Panc1 (cell line): Measurements from ENCODE around the gene FBXW11. TPM values are rescaled to one million over a fixed set of nuclear protein-coding genes. Genes with fewer than 3 reads are reported as not detected.

Experiments
- ATAC-seq: fragments of 200-7000 bp; cut with Tn5 transposase; 2 replicates; pipeline ENCODE4 v1.9.1; 2020; ENCODE audit warnings: mild to moderate bottlenecking, moderate library complexity
- BruUV-seq: library from RNA; stranded (reverse); fragments of 400-500 nt; replicated peaks from 2 replicates; lab custom pipeline; 2021; lab: Mats Ljungman, UMichigan
- CTCF ChIA-PET: fragments of 300-600 bp; sonication (Branson Sonifier 250); formaldehyde crosslinking; loops from one replicate; lab custom pipeline; 2022; ENCODE audit warnings: antibody characterized with exemption; lab: Charles Lee
- POLR2A ChIA-PET: fragments of 300-600 bp; sonication (Branson Sonifier 250); formaldehyde crosslinking; loops from one replicate; lab custom pipeline; 2022; ENCODE audit warnings: antibody characterized with exemption; lab: Charles Lee
- DNase-seq: peaks from one replicate; pipeline ENCODE4 v3.0.0-alpha.2; 2010; ENCODE audit warnings: low read depth, low spot score
- H3K27ac ChIP-seq: 2 replicates; pipeline ENCODE4 v1.5.1; 2011; ENCODE audit warnings: mild to moderate bottlenecking, low read length, inconsistent platforms
- H3K27me3 ChIP-seq: fragments of 200-500 bp; sonication (Bioruptor generic); 2 replicates; pipeline ENCODE4 v1.6.0; 2014; ENCODE audit warnings: low read length, inconsistent platforms; ENCODE audit not compliant: control insufficient read depth, insufficient read depth
- H3K36me3 ChIP-seq: fragments of 200-500 bp; sonication (Bioruptor generic); 2 replicates; pipeline ENCODE4 v1.5.1; 2014; ENCODE audit warnings: inconsistent platforms, mild to moderate bottlenecking, low read length, moderate library complexity; ENCODE audit not compliant: control insufficient read depth, insufficient read depth
- H3K4me1 ChIP-seq: 2 replicates; pipeline ENCODE4 v1.5.1; 2011; ENCODE audit warnings: inconsistent platforms, mild to moderate bottlenecking, low read length, moderate library complexity; ENCODE audit not compliant: control insufficient read depth, insufficient read depth
- H3K4me3 ChIP-seq, 2 experiments: 2 replicates each; pipeline ENCODE4 v1.5.1; 2011 to 2012; ENCODE audit warnings: low read depth in 2 of 2, low read length in 2 of 2, mild to moderate bottlenecking in 2 of 2, inconsistent platforms in 1 of 2, moderate library complexity in 1 of 2
- H3K9me3 ChIP-seq: fragments of 200-500 bp; sonication (Bioruptor generic); 2 replicates; pipeline ENCODE4 v1.5.1; 2014; ENCODE audit warnings: low read depth, mild to moderate bottlenecking, inconsistent platforms, low read length, moderate library complexity; ENCODE audit not compliant: control insufficient read depth, insufficient read depth
- CTCF ChIP-seq: fragments of 450-650 bp; IDR thresholded peaks from 2 replicates; pipeline ENCODE4 v1.5.1; 2017; ENCODE audit warnings: mild to moderate bottlenecking
- POLR2AphosphoS5 ChIP-seq: IDR thresholded peaks from 2 replicates; pipeline ENCODE4 v1.6.1; 2012; ENCODE audit warnings: mild to moderate bottlenecking, low read depth, low read length, moderate library complexity
- REST ChIP-seq, 2 experiments: IDR thresholded peaks; 2 replicates each; pipeline ENCODE4 v1.6.1; 2011 to 2012; ENCODE audit warnings: low read depth in 2 of 2, control low read depth in 1 of 2, low read length in 1 of 2, mild to moderate bottlenecking in 1 of 2, moderate library complexity in 1 of 2; ENCODE audit not compliant: insufficient read depth in 1 of 2
- SIN3A ChIP-seq: IDR thresholded peaks from 2 replicates; pipeline ENCODE4 v1.6.1; 2012; ENCODE audit warnings: low read depth, mild to moderate bottlenecking, low read length, moderate library complexity, borderline replicate concordance; ENCODE audit not compliant: insufficient read depth
- TCF7L2 ChIP-seq: IDR thresholded peaks from 2 replicates; pipeline ENCODE4 v1.6.1; 2011; ENCODE audit warnings: mild to moderate bottlenecking, low read depth, low read length, inconsistent platforms
- in situ Hi-C: cut with HindIII; loops from 2 replicates; pipeline ENCODE4 v1.10.0; 2016; ENCODE audit warnings: low sequenced_read_pairs, low pct_unique_long_range_greater_than_20kb
- intact Hi-C: fragments of 100-400 bp; cut with micrococcal nuclease; formaldehyde crosslinking; loops from one replicate; pipeline ENCODE4 v1.10.0; 2022; ENCODE audit not compliant: unreplicated experiment
- total RNA-seq: library from RNA; stranded (reverse); gene quantifications from one replicate; pipeline ENCODE4 v1.2.1, GENCODE V29; 2021; ENCODE audit not compliant: unreplicated experiment

FBXW11 gene
- total RNA-seq, 1 experiment from 2014 or later, result 111 TPM

- no peak for TF ChIP-seq TCF7L2
- POLR2A ChIA-PET, result no interaction called here
Measured at GRCh38 chr5:171895081-171895480, 111.4 kb downstream of the FBXW11 start.

GRCh38 chr5:171893290-171893886, 113.0 kb downstream of the FBXW11 start:
- in situ Hi-C loops, result no loop called here
- CTCF ChIA-PET, result interaction anchor here (0.6 kb wide), 1 partner anchor 272 kb away, joined by 4 read pairs; no protein-coding TSS in a partner anchor
- no peaks in the 10 kb centered on the region for H3K4me1 ChIP-seq
- no peak overlapping the region for H3K27ac ChIP-seq
- POLR2A ChIA-PET, result no interaction called here
- intact Hi-C loops, result no loop called here
- ATAC-seq (no peak), DNase-seq (no peak)
- peaks cover 13% of the 10 kb centered on the region; the same call in 1 of the 2 replicates for H3K36me3 ChIP-seq
- H3K27me3 ChIP-seq, result no peaks in the 10 kb centered on the region
- H3K4me3 ChIP-seq, result no peak overlapping the region
- no TSS peak for BruUV-seq
- no peak for TF ChIP-seq TCF7L2
- TF ChIP-seq SIN3A, result no peak
- TF ChIP-seq REST (IDR thresholded peaks at IDR 0.05; ENCODE audit: insufficient read depth in 1 of 2, low read depth in 2 of 2, low read length in 1 of 2), result no peak
- no peak for TF ChIP-seq CTCF
- no peak for TF ChIP-seq POLR2AphosphoS5
- H3K9me3 ChIP-seq, result no peaks in the 10 kb centered on the region

More at GRCh38 chr5:171895081-171895480, 111.4 kb downstream of the FBXW11 start:
- Histone ChIP-seq H3K9me3 (no peaks in the 10 kb centered on the region), H3K27me3 (no peaks in the 10 kb centered on the region), H3K36me3 (peaks cover 10% of the 10 kb centered on the region; the same call in 1 of the 2 replicates), H3K4me1 (no peaks in the 10 kb centered on the region), H3K27ac (no peak overlapping the region), H3K4me3 (no peak overlapping the region)
- in situ Hi-C loops, result no loop called here
- DNase-seq (no peak), ATAC-seq (no peak)
- intact Hi-C loops, result no loop called here
- CTCF ChIA-PET, result no interaction called here
- no TSS peak for BruUV-seq

GRCh38 chr5:171891595-171891994, 114.8 kb downstream of the FBXW11 start:
- intact Hi-C loops, result no loop called here
- ChIA-PET POLR2A (interaction anchor here (0.5 kb wide), 1 partner anchor 156 kb away, joined by 3 read pairs; no protein-coding TSS in a partner anchor), CTCF (no interaction called here)
- H3K27me3 ChIP-seq, result no peaks in the 10 kb centered on the region
- H3K9me3 ChIP-seq, result no peaks in the 10 kb centered on the region
- no peaks in the 10 kb centered on the region for H3K4me1 ChIP-seq
- no peak overlapping the region for H3K4me3 ChIP-seq
- no peak for DNase-seq
- in situ Hi-C loops, result no loop called here
- TF ChIP-seq CTCF (no peak), TCF7L2 (no peak), REST (IDR thresholded peaks at IDR 0.05; ENCODE audit: insufficient read depth in 1 of 2, low read depth in 2 of 2, low read length in 1 of 2) (no peak), POLR2AphosphoS5 (no peak), SIN3A (no peak)
- no peak for ATAC-seq
- no peak overlapping the region for H3K27ac ChIP-seq
- H3K36me3 ChIP-seq, result peaks cover 7% of the 10 kb centered on the region; the same call in 1 of the 2 replicates
- BruUV-seq, result no TSS peak
